Mesenchymal stem cell (in vitro differentiated cells and primary cell): ENCODE results near the gene PLXNC1. TPM values are rescaled to one million over a fixed set of nuclear protein-coding genes. Genes with fewer than 3 reads are reported as not detected.
A peak's percentile ranks its signal among the peaks of the same experiment; 100 is the strongest.

Experiments
- DNase-seq: peaks from one replicate; pipeline ENCODE4 v3.0.0-alpha.2; 2013
- H2AFZ ChIP-seq: one replicate; pipeline ENCODE4 v1.6.1; 2013; ENCODE audit warnings: low read depth, mild to moderate bottlenecking, control low read depth, inconsistent platforms, low read length, moderate library complexity
- H2AK5ac ChIP-seq: 2 replicates; pipeline ENCODE4 v1.6.1; 2013; ENCODE audit warnings: low read length, moderate library complexity, mild to moderate bottlenecking, inconsistent platforms; ENCODE audit not compliant: severe bottlenecking
- H2BK120ac ChIP-seq: one replicate; pipeline ENCODE4 v1.6.1; 2013; ENCODE audit warnings: low read depth, mild to moderate bottlenecking, inconsistent platforms, low read length, moderate library complexity
- H2BK12ac ChIP-seq, 2 experiments: one replicate each; pipeline ENCODE4 v1.6.1; 2013; ENCODE audit warnings: inconsistent platforms in 2 of 2, low read length in 2 of 2, mild to moderate bottlenecking in 2 of 2, moderate library complexity in 2 of 2, control low read depth in 1 of 2
- H2BK15ac ChIP-seq: one replicate; pipeline ENCODE4 v1.6.1; 2013; ENCODE audit warnings: mild to moderate bottlenecking, low read depth, inconsistent platforms; ENCODE audit not compliant: poor library complexity, severe bottlenecking
- H2BK5ac ChIP-seq: 2 replicates; pipeline ENCODE4 v1.6.1; 2013; ENCODE audit warnings: low read depth, mild to moderate bottlenecking, low read length, control low read depth, inconsistent platforms; ENCODE audit not compliant: poor library complexity, severe bottlenecking
- H3K14ac ChIP-seq, 2 experiments: one replicate each; pipeline ENCODE4 v1.6.1; 2013; ENCODE audit warnings: inconsistent platforms in 2 of 2, low read length in 2 of 2, control low read depth in 1 of 2, mild to moderate bottlenecking in 1 of 2, moderate library complexity in 1 of 2
- H3K18ac ChIP-seq, 2 experiments: one replicate each; pipeline ENCODE4 v1.6.1; 2013; ENCODE audit warnings: inconsistent platforms in 2 of 2, low read length in 2 of 2, control low read depth in 1 of 2, low read depth in 1 of 2, mild to moderate bottlenecking in 1 of 2
- H3K23ac ChIP-seq, 2 experiments: one replicate each; pipeline ENCODE4 v1.6.1; 2013; ENCODE audit warnings: inconsistent platforms in 2 of 2, low read length in 2 of 2, mild to moderate bottlenecking in 2 of 2, moderate library complexity in 2 of 2, control low read depth in 1 of 2
- H3K27ac ChIP-seq: 2 replicates; pipeline ENCODE4 v1.5.1; 2013; ENCODE audit warnings: mild to moderate bottlenecking, moderate library complexity, low read length, control low read depth, inconsistent platforms; ENCODE audit not compliant: poor library complexity, severe bottlenecking
- H3K27me3 ChIP-seq, 2 experiments: 2 replicates each; pipeline versions ENCODE4 v1.6.1 to v1.7.0; 2013; ENCODE audit warnings: low read length in 2 of 2, mild to moderate bottlenecking in 2 of 2, moderate library complexity in 2 of 2, control low read depth in 1 of 2, inconsistent platforms in 1 of 2; ENCODE audit not compliant: control insufficient read depth in 1 of 2, insufficient read depth in 1 of 2
- H3K36me3 ChIP-seq, 2 experiments: 2 replicates each; pipeline versions ENCODE4 v1.6.1 to v1.7.0; 2013; ENCODE audit warnings: low read length in 2 of 2, control low read depth in 1 of 2, inconsistent platforms in 1 of 2, low read depth in 1 of 2, mild to moderate bottlenecking in 1 of 2; ENCODE audit not compliant: insufficient read depth in 2 of 2, control insufficient read depth in 1 of 2
- H3K4ac ChIP-seq, 2 experiments: one replicate each; pipeline ENCODE4 v1.6.1; 2013; ENCODE audit warnings: inconsistent platforms in 2 of 2, low read length in 2 of 2, mild to moderate bottlenecking in 2 of 2, moderate library complexity in 2 of 2, control low read depth in 1 of 2, low read depth in 1 of 2
- H3K4me1 ChIP-seq: 2 replicates; pipeline ENCODE4 v1.6.1; 2013; ENCODE audit warnings: low read depth, low read length, control low read depth; ENCODE audit not compliant: control insufficient read depth, insufficient read depth
- H3K4me2 ChIP-seq: 2 replicates; pipeline ENCODE4 v1.6.1; 2013; ENCODE audit warnings: low read length, mild to moderate bottlenecking, inconsistent platforms; ENCODE audit not compliant: poor library complexity, severe bottlenecking
- H3K4me3 ChIP-seq, 2 experiments: 2 replicates each; pipeline versions ENCODE4 v1.5.1 to v1.7.0; 2013; ENCODE audit warnings: low read length in 2 of 2, mild to moderate bottlenecking in 2 of 2, control low read depth in 1 of 2, low read depth in 1 of 2; ENCODE audit not compliant: insufficient read depth in 1 of 2
- H3K79me1 ChIP-seq: replicated peaks from 2 replicates; pipeline ENCODE4 v1.6.1; 2013; ENCODE audit warnings: mild to moderate bottlenecking, control low read depth, low read length, inconsistent platforms; ENCODE audit not compliant: poor library complexity, severe bottlenecking
- H3K9ac ChIP-seq: 2 replicates; pipeline ENCODE4 v1.7.0; 2013; ENCODE audit warnings: mild to moderate bottlenecking, low read length, moderate library complexity
- H3K9me3 ChIP-seq: 2 replicates; pipeline ENCODE4 v1.7.0; 2013; ENCODE audit warnings: mild to moderate bottlenecking, low read length; ENCODE audit not compliant: control insufficient read depth
- H4K8ac ChIP-seq: one replicate; pipeline ENCODE4 v1.6.1; 2013; ENCODE audit warnings: inconsistent platforms, mild to moderate bottlenecking, low read length, moderate library complexity
- H4K91ac ChIP-seq: one replicate; pipeline ENCODE4 v1.6.1; 2013; ENCODE audit warnings: mild to moderate bottlenecking, low read length, inconsistent platforms
- WGBS: methylation state at CpG from one replicate; pipeline ENCODE4 v1.1.7; 2013; ENCODE audit warnings: mixed read lengths; 5-methylcytosine and 5-hydroxymethylcytosine counted together
- polyA plus RNA-seq, 2 experiments: library from polyadenylated mRNA; stranded (reverse); fragments of 200-250 nt; gene quantifications; one replicate each; pipeline ENCODE4 v1.2.3, GENCODE V29; 2013

The PLXNC1 gene
- polyA plus RNA-seq (2013, experiment 1 of 2): 2.2 TPM
- polyA plus RNA-seq (2013, experiment 2 of 2): 2.3 TPM

DNA sequence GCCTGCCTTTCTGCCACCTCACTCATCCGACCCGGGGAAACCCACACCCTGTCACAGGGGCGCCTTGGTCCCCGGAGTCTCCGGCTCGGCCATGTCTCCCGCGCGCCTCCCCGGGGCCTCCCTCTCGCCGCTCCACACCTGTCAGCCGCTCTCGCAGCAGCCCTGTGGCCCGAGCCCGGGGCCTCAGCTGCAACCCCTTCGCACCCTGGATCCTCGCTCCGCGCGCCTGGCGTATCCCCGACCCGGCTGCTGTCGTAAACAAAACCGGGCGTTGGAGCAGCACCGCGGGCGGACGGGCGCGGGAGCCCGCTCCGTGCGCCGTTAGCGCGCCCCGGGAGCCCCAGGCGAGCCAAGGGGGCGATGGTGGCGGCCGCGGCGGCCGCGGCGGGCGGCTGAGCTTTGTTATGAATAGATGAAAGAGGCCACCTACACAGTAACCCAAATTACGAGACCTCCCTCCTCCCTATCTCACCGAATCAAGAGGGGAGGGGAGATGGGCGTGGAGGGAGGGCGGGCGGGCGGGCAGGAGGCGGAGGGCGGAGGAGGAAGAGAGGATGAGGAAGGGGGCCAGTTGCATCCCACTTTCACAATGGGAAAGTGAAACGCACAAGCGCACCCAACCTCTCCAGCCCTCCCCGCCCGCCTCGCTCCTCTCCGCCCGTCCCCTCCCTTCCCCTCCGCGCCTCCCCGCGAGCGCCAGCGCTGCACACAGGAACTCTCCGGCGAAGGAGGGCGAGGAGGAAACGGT, at the start of gene PLXNC1:
TSS of gene PLXNC1 (plus strand) at position 587 of the 748 bp plus-strand sequence. CDS start 395 bp downstream, outside the sequence.
- H3K27me3 ChIP-seq: peaks cover 62 to 70% of the 10 kb centered on the region in 2 experiments
- no peak within 1 kb of the TSS for H4K91ac ChIP-seq
- peaks cover 30% of the 10 kb centered on the region for H3K4me1 ChIP-seq
- 2% methylated on average over 58 of the region's 75 CpGs for WGBS
- no peak within 1 kb of the TSS for H2BK15ac ChIP-seq
- no peaks in the 10 kb centered on the region for H3K36me3 ChIP-seq
- no peak within 1 kb of the TSS for H2BK120ac ChIP-seq
- peak within 1 kb of the TSS; percentile 57 to 74 for H3K4me3 ChIP-seq
- H2BK5ac ChIP-seq: no peak within 1 kb of the TSS
- H3K4me2 ChIP-seq: peak within 1 kb of the TSS; percentile 90
- no peaks in the 10 kb centered on the region for H3K79me1 ChIP-seq
- DNase-seq: peak; percentile 46
- no peaks in the 10 kb centered on the region for H3K9me3 ChIP-seq
- no peak within 1 kb of the TSS for H3K4ac ChIP-seq
- H3K18ac ChIP-seq: peak within 1 kb of the TSS in 1 of 2 experiments; percentile 59
- no peak within 1 kb of the TSS for H3K27ac ChIP-seq
- peak within 1 kb of the TSS in 1 of 2 experiments; percentile 96 for H3K23ac ChIP-seq
- peak within 1 kb of the TSS in 1 of 2 experiments; percentile 65 for H2BK12ac ChIP-seq
- peak within 1 kb of the TSS in 1 of 2 experiments; percentile 83 for H3K14ac ChIP-seq
- H2AFZ ChIP-seq: peak within 1 kb of the TSS; percentile 57
- peak within 1 kb of the TSS; percentile 33 for H4K8ac ChIP-seq
- H2AK5ac ChIP-seq: no peak within 1 kb of the TSS
- H3K9ac ChIP-seq: peak within 1 kb of the TSS; percentile 41

DNA sequence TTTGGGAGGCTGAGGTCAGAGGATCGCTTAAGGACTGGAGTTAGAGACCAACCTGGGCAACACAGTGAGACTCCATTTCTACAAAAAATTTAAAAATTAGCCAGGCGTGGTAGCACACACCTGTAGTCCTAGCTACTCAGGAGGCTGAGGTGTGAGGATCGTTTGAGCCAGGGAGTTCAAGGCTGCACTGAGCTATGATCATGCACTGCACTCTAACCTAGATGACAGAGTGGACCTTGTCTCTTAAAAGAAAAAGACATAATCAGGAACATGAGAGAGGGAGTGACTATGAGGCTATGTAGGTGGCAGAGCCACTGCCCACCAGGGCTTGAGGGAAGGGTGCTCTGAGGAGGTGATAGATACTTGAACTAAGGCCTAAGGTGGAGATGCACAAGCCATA, 49.2 kb upstream of the PLXNC1 start:
- H3K9ac ChIP-seq: no peak overlapping the region
- no peak overlapping the region for H4K91ac ChIP-seq
- H2BK12ac ChIP-seq: no peak overlapping the region
- 95% methylated on average over 3 of the region's 3 CpGs for WGBS
- peaks cover 12% of the 10 kb centered on the region for H3K4me1 ChIP-seq
- no peak overlapping the region for H3K23ac ChIP-seq
- H3K27me3 ChIP-seq: no peaks in the 10 kb centered on the region
- H3K4ac ChIP-seq: no peak overlapping the region
- no peaks in the 10 kb centered on the region for H3K79me1 ChIP-seq
- H2AK5ac ChIP-seq: no peak overlapping the region
- no peak overlapping the region for H3K27ac ChIP-seq
- no peak overlapping the region for H3K4me3 ChIP-seq
- H2BK15ac ChIP-seq: no peak overlapping the region
- H2BK5ac ChIP-seq: no peak overlapping the region
- H3K36me3 ChIP-seq: no peaks in the 10 kb centered on the region
- H3K14ac ChIP-seq: no peak overlapping the region
- DNase-seq: no peak
- no peak overlapping the region for H2BK120ac ChIP-seq
- H3K4me2 ChIP-seq: no peak overlapping the region
- H3K9me3 ChIP-seq: no peaks in the 10 kb centered on the region
- H2AFZ ChIP-seq: no peak overlapping the region
- no peak overlapping the region for H3K18ac ChIP-seq
- H4K8ac ChIP-seq: no peak overlapping the region

DNA sequence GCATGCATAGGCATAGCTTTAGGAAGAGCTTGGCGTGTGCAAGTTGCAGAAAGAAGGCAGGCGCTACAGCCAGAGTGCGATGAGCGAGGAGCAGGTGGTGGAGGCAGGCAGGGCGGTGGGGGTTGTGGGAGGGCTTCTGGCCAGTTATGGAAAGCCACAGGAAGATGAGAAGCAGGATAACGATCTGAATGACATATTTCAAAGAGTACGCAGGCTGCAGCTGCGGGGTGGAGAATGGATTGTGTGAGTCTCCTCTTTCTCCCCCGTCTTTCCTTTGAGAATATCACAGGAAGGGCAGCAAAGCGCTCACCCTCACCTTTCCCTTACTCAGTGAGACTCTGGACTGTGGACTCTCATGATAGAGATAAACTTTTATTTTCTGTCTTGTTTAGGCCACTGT, 48.7 kb upstream of the PLXNC1 start:
- H2AK5ac ChIP-seq: no peak overlapping the region
- no peak overlapping the region for H2BK12ac ChIP-seq
- no peak overlapping the region for H2AFZ ChIP-seq
- H3K9ac ChIP-seq: no peak overlapping the region
- H3K4me1 ChIP-seq: peaks cover 12% of the 10 kb centered on the region
- no peak overlapping the region for H4K91ac ChIP-seq
- no peak overlapping the region for H3K18ac ChIP-seq
- no peak overlapping the region for H3K23ac ChIP-seq
- no peak overlapping the region for H2BK5ac ChIP-seq
- no peak overlapping the region for H2BK15ac ChIP-seq
- WGBS: 82% methylated on average over 5 of the region's 10 CpGs
- no peaks in the 10 kb centered on the region for H3K9me3 ChIP-seq
- no peak overlapping the region for H3K14ac ChIP-seq
- H3K79me1 ChIP-seq: no peaks in the 10 kb centered on the region
- H3K27me3 ChIP-seq: peaks cover 0 to under 1% of the 10 kb centered on the region in 2 experiments
- H3K4me3 ChIP-seq: no peak overlapping the region
- no peak overlapping the region for H4K8ac ChIP-seq
- no peak overlapping the region for H3K4me2 ChIP-seq
- no peak overlapping the region for H3K27ac ChIP-seq
- no peak for DNase-seq
- no peaks in the 10 kb centered on the region for H3K36me3 ChIP-seq
- H2BK120ac ChIP-seq: no peak overlapping the region
- no peak overlapping the region for H3K4ac ChIP-seq

DNA sequence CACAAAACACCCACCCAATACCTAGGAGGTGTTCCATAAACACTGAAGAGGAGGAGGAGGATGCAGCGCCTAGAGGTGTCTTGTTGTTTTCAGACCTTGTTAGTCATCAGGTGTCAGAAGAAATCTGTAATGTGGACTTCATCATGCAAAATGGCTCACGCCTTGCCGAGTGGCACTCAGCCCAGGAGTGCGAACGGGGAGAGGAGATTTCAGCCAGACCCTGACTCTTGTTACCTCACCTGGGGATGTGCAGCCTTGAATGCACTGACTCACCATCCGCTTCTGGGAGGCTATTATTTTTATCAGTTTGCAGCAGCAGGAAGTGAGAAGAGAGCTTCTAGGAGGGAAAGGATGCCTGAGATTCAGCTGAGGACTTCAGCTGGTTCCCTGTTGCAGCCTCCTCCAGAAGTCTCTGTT, 48.2 kb upstream of the PLXNC1 start:
- DNase-seq: no peak
- no peak overlapping the region for H2BK5ac ChIP-seq
- H2BK12ac ChIP-seq: no peak overlapping the region
- peaks cover 0 to 6% of the 10 kb centered on the region in 2 experiments for H3K27me3 ChIP-seq
- H4K91ac ChIP-seq: no peak overlapping the region
- no peaks in the 10 kb centered on the region for H3K9me3 ChIP-seq
- no peak overlapping the region for H3K4me2 ChIP-seq
- H3K23ac ChIP-seq: no peak overlapping the region
- no peaks in the 10 kb centered on the region for H3K36me3 ChIP-seq
- H3K4ac ChIP-seq: no peak overlapping the region
- no peak overlapping the region for H3K18ac ChIP-seq
- no peak overlapping the region for H3K14ac ChIP-seq
- H2BK15ac ChIP-seq: no peak overlapping the region
- no peak overlapping the region for H4K8ac ChIP-seq
- H3K4me1 ChIP-seq: peaks cover 12% of the 10 kb centered on the region
- H2BK120ac ChIP-seq: no peak overlapping the region
- WGBS: 69% methylated on average over 6 of the region's 6 CpGs
- H3K9ac ChIP-seq: no peak overlapping the region
- peak overlapping the region; percentile 15 for H3K27ac ChIP-seq
- H2AFZ ChIP-seq: no peak overlapping the region
- no peak overlapping the region for H3K4me3 ChIP-seq
- no peak overlapping the region for H2AK5ac ChIP-seq
- no peaks in the 10 kb centered on the region for H3K79me1 ChIP-seq
